ENCODE data around the gene HRCT1. TPM values are rescaled to one million over a fixed set of nuclear protein-coding genes. Genes with fewer than 3 reads are reported as not detected.
"Not testable (repeated sequence)": the region's sequence is repeated elsewhere in the genome, so short reads cannot be mapped to it uniquely, and the experiment has no call there.

HRCT1 gene
- total RNA-seq, 4 donors from 2014 or later, result 9.1 to 32.6 (median 17.2) TPM

DNA sequence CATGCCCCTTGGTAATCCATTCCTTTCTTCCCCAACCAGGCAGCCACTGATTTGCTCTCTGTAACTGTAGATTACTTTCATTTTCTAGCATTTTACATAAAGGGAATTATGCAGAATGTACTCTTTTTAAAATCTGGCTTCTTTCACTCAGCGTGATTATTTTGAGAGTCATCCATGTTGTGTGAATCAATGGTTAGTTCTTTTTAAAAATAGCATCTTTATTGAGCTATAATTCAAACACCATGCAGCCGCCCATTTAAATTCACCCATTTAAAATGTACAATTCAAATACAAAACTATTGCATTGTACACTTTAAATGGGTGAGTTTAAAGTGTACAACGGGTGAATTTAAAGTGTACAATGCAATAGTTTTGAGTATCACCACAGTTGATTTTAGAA lies 33.5 kb upstream of the HRCT1 start:
- TF ChIP-seq, protein P1, sequence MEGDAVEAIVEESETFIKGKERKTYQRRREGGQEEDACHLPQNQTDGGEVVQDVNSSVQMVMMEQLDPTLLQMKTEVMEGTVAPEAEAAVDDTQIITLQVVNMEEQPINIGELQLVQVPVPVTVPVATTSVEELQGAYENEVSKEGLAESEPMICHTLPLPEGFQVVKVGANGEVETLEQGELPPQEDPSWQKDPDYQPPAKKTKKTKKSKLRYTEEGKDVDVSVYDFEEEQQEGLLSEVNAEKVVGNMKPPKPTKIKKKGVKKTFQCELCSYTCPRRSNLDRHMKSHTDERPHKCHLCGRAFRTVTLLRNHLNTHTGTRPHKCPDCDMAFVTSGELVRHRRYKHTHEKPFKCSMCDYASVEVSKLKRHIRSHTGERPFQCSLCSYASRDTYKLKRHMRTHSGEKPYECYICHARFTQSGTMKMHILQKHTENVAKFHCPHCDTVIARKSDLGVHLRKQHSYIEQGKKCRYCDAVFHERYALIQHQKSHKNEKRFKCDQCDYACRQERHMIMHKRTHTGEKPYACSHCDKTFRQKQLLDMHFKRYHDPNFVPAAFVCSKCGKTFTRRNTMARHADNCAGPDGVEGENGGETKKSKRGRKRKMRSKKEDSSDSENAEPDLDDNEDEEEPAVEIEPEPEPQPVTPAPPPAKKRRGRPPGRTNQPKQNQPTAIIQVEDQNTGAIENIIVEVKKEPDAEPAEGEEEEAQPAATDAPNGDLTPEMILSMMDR (IDR thresholded peaks at IDR 0.05), result no peak
- TF ChIP-seq POLR2A (IDR thresholded peaks at IDR 0.05), result no peak
- no peak overlapping the region for H3K27ac ChIP-seq
- H3K36me3 ChIP-seq, result no peaks in the 10 kb centered on the region
- H3K9me3 ChIP-seq, result peaks cover 0 to 3% (median 0%) of the 10 kb centered on the region in 4 donors
- H3K4me3 ChIP-seq, result no peak overlapping the region
- no peaks in the 10 kb centered on the region for H3K27me3 ChIP-seq
- DNase-seq, result no peak
- no peaks in the 10 kb centered on the region for H3K4me1 ChIP-seq

DNA sequence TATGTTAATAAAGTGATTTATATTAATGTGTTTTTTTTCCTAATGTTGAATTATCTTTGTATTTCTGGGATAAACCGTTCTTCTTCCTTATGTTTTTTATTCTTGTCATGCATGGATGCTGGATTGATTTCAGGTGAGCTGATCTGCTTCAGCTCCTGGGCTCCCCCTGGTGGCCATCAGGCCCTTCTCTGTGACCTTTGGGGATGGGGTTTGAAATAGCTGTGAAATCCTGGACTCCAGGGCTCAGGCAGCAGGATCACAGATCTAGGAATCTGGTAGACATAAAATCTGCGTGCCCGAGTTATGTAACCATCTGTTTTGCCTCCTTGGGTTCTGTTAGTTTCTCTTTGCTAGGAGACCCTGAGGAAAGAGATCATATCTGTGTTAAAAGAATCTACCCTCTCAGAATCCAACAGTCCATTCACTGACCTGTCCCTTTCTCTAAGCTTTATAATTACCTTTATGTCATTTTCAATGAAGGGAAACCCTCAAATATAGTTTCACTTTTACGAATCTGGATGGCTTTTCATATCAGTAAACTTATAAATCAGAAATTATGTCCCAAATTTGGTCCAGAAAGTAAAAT lies 23.6 kb upstream of the HRCT1 start:
- no peak for TF ChIP-seq POLR2A (IDR thresholded peaks at IDR 0.05)
- TF ChIP-seq, protein P1 (IDR thresholded peaks at IDR 0.05), result peak; percentile 72 to 95 (median 91)
- Histone ChIP-seq H3K27me3 (no peaks in the 10 kb centered on the region), H3K4me1 (no peaks in the 10 kb centered on the region), H3K9me3 (no peaks in the 10 kb centered on the region), H3K27ac (no peak overlapping the region), H3K4me3 (no peak overlapping the region), H3K36me3 (no peaks in the 10 kb centered on the region)
- DNase-seq, result peak; percentile 82 to 95 (median 89)

DNA sequence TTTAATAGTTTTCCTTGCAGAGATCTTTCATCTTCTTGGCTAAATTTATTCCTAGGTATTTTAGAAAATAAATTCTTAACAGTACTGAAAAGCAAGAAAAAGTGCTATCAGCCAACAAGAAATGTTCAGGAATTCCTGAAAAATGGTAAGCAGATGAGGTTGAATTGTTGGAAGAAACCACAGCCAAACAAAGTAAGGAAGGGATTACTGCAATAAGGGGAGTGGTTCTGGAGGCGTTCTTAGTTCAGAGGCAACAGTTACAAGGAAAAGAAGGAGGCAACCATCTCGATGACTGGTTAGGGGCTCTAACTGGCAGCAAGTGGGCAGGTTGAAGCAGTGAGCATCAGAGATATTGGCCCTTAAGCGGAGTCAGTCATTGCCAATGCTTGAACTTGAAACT lies 23.0 kb upstream of the HRCT1 start:
- Histone ChIP-seq H3K27ac (no peak overlapping the region), H3K4me3 (no peak overlapping the region), H3K36me3 (no peaks in the 10 kb centered on the region), H3K4me1 (no peaks in the 10 kb centered on the region), H3K27me3 (no peaks in the 10 kb centered on the region), H3K9me3 (no peaks in the 10 kb centered on the region)
- TF ChIP-seq POLR2A (IDR thresholded peaks at IDR 0.05), result no peak
- TF ChIP-seq, protein P1 (IDR thresholded peaks at IDR 0.05), result no peak
- no peak for DNase-seq

DNA sequence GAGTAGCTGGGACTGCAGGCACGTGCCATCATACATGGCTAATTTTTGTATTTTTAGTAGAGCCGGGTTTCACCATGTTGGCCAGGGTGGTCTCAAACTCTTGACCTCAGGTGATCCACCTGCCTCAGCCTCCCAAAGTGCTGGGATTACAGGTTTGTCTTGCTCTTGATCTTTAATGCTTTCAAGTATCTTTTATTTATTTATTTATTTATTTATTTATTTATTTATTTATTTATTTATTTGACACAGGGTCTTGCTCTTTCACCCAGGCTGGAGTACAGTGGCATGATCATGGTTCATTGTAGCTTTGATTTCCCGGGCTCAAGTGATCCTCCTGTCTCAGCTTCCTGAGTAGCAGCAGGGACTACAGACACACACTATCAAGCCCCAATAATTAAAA lies 21.1 kb upstream of the HRCT1 start:
- not testable (repeated sequence) for H3K4me3 ChIP-seq, H3K4me1 ChIP-seq, DNase-seq, H3K27ac ChIP-seq, H3K9me3 ChIP-seq, H3K27me3 ChIP-seq, H3K36me3 ChIP-seq

DNA sequence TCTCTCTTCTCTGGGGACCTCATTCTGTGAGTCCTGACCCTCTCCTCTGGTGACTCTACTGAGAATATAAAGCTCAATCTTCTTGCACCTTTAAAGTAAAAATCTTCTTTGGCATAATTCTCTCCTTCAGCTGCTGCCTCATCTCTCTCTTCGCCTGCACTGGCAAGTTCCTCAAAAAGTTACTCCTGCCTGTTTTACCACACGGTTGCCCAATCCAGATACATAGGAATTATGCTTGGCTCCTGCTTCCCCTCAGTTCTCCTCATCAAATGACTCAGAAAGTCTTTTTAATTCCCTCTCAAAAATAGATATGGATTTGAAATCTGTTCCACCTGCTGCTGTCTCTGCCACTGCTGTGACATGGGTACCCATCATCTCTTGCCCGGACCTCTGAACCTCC lies 14.4 kb upstream of the HRCT1 start:
- no peaks in the 10 kb centered on the region for H3K36me3 ChIP-seq
- DNase-seq, result no peak
- no peak overlapping the region for H3K4me3 ChIP-seq
- H3K9me3 ChIP-seq, result no peaks in the 10 kb centered on the region
- no peak for TF ChIP-seq POLR2A (IDR thresholded peaks at IDR 0.05)
- TF ChIP-seq, protein P1 (IDR thresholded peaks at IDR 0.05), result no peak
- H3K27me3 ChIP-seq, result no peaks in the 10 kb centered on the region
- H3K4me1 ChIP-seq, result no peaks in the 10 kb centered on the region
- H3K27ac ChIP-seq, result no peak overlapping the region

DNA sequence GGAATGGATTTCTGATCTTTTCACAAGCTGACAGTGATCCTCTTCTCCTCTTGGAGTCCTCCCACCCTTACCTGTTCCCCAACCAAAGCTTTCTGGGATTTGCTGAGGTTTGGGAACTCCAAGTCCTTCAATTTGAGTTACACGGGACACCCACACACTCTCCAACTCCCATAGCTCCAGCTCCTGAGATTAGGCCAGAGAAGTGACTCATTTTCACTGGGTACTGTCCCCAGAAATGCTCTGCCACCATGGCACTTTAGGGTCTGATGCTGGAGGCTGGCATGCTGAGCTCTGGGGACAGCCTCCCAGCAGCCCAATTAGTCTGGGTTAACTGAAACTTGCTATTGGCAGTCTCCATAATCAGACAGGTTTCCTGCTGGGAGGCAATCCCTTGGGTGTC lies 14.0 kb upstream of the HRCT1 start:
- Histone ChIP-seq H3K36me3 (no peaks in the 10 kb centered on the region), H3K4me1 (no peaks in the 10 kb centered on the region), H3K4me3 (no peak overlapping the region), H3K9me3 (no peaks in the 10 kb centered on the region), H3K27ac (no peak overlapping the region), H3K27me3 (no peaks in the 10 kb centered on the region)
- DNase-seq, result no peak
- TF ChIP-seq POLR2A (IDR thresholded peaks at IDR 0.05), result no peak
- TF ChIP-seq, protein P1 (IDR thresholded peaks at IDR 0.05), result no peak

Measured in Peyer's patch (tissue), 4 donors.